NOMO-1 treated with dmso at 0.1 percent for 144 hours (cell line): ENCODE data around the gene TAOK1.
A peak's percentile ranks its signal among the peaks of the same experiment; 100 is the strongest.

Experiments
- DNase-seq: peaks from one replicate; lab custom pipeline; 2025; ENCODE audit not compliant: unreplicated experiment; lab: John Stamatoyannopoulos, UW

TAOK1 gene

DNA sequence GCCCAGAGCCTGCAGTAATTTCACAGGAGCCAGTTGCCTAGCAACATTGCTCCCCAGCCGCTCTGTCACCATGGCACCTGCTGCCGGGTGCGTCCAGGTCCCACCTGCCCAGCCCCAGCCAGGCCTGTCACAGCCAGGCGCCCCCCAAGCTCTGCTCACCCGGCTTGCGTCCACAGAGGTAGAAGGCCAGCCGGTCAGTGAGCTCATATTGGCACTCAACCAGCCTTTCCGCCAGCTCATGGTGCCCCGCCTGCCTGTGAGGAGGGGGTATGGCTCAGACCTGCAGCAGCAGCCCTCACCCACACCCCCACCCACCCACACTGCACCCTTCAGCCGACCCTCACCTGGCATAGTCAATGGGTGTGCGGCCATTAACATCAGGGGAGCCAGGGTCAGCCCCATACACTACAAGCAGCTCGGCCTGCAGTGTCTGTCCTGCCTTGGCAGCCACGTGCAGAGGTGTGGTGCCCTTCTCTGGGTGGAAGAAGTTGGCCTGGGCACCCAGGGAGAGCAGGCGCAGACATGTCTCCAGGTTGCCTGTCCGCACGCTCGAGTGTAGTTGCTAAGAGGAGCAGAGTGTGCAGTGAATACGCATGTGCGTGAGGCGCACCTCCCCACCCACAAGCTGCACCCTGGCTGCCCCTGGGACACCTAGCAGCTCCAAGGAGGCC lies 191.6 kb downstream of the TAOK1 start:
- no peak for DNase-seq

DNA sequence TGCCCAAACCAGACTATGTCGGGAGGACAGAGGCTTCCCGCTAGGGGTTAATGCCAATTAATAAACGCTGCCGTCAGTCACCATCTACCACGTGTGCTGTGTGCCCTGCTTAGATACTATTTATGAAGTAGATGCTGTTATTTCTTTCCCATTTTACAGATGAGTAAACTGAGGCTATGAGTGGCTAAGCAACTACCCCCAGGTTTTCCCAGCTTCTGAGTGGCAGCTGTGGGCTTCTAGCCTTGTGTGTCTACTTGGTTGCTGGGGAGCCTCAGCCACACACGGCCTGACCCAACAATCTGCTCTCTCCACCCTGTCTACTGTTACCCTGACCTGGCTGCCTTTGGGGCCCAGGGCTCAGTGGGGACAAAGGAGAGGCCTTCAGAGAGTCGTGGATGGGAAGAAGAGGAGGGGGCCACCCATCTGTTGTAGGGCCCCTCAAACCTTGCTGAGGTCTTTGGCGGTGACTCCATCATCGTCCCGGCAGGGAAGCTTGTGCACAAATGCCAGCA lies 192.1 kb downstream of the TAOK1 start:
- DNase-seq = no peak

DNA sequence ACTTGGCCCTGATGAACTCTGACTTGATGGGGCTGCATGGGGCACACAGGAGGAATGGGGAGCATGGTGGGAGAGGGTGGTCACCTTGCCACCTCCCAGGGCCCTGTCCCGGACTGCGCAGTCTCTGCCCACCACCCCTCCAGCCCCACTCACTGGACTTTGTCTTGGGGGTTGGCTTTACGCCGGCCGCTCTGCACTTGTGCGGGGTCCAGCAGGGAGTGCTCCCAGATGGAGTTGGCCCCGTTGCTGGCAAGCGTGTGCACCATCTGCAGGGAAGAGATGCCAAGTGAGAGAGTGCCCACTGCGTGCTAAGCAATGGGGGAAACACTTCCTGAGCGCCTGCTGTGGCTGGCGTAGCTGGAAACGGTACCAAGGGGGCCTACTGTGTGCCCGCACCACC lies 192.6 kb downstream of the TAOK1 start:
- DNase-seq = no peak

DNA sequence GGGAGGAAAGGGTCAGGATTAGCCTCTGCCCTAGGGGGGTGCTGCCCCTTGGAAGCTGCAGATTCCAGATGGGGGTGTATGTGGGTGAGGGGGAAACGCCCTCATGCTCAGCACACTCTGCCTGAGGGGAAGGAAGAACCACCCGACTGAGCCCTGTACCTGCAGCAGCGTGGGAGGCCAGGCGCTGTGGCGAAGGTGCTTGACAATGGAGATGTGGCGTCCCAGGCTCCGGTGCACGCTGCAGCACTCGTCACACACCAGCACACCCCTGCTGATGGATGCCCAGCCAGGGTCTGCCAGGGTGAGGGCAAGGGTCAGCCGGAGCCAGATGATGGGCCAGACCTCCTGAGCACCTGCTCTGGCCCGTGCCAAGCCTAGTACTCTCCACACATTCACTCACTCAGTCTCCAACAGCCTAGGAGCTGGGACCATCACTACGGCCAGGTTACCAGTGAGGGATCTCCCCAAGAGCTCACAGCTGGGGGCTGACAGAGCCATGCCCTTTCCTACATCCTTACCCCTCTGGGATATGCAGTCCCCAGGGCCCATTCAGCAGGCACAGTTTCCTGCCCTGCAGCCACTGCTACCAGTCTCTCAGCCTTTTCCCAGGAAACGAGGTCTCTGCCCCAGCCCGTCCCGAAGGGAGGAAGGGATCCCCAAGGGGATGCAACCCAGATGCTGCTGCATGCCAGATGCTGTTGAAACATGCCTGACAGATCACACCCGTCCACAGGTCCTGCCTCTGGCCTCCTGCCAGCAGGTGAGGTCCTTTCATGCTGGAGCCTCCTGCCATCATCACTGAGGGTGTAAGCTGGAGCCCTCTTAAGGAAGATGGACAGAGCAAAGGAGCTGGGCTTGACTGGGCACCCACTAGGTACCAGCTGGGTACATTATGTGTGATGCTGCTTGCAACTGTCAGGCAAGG lies 193.4 kb downstream of the TAOK1 start:
- DNase-seq = no peak

DNA sequence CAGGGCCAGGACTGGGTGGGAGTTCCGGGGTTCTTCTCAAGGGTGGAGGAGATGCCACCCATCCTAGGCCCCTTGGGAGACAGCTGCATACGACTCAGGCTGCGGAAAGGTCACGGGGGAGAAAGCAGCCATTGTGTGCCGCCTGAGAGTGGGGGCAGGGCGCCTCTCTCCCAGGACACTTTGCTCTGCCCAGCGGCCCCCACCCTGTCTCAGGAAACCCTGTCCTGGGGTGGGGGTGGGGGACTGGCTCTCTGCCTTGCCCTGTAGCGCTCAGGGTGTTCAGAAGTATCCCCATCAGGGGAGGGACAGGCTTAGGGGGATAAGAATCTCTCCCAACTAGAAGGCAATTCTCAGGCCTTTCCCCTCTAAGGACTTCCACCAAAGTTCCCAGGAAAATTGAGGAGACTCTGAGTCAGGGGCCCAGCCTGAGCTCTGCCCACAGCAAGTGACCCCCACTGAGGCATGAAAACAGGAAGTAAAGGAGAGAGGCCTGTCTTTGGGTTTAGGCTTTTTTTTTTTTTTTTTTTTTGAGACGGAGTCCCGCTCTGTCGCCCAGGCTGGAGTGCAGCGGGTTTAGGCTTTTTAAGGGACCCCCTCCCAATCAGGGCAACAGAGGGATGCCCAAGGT lies 194.4 kb downstream of the TAOK1 start:
- DNase-seq = no peak

DNA sequence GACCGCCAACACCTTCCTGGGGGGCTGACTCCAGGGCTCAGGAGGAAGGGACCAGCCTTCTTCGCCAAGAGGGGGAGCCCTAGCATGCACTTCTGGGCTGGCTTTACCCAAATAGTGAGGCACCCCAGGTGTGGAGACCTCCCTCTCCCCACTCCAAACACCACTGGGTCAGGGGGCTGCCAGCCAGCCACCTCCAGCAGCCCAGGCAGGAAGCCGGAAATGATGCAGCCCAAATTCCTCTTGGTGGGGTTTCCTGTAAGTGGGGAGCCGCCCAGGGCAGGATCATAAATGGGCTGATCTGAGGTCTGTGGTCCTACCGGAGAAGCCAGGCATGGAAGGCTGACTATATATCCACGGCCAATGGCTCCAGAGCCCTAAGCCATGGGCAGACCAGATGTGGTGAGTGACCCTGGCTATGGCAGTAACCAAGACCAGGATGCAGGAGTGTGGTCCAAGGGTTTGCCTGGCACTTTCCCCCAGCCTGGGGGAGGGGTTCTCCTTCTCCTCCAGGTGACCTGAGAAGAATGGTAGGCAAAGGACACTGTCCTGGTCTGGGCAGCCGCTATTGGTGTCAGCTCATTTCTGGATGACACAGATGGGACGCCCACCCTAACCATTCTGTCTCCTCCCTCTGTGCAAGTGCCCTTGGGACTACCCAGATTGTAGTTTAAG lies 195.1 kb downstream of the TAOK1 start:
- no peak for DNase-seq

DNA sequence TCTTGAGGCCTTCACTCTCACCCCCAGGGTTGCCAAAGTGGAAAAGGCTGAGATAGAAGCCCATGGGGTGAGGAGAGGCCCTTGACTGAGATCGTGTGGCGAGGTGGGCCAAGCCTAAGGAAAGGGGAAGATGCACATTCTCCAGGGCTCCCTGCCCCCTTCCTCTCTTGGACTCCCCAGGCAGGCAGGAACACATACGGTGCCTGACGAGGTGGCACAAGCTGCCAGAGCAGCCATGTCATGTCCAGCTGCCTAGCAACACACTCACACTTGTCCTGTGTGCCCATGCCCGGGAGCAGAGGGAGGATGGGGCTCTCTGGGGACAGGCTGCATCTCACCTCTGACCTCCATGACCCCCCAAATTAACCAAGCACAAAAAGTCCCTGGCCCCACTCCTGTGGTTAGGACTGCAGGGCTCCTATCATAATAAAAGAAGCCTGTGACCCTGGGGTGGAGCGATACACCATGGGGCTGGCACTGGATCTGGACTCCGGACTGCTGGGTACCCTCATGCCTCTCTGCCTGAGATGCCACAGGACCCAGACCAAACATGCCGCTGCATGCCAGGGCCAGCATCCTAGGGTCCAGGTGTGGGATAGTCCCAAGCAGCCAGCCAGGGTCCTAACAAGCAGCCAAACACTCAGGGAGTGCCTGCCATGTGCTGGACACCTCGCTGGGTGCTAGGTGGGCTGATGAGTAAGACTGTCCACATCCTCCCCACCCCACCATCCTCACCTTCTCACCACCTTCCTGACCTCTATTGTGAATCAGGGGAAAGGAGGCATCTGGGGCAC lies 196.7 kb downstream of the TAOK1 start:
- DNase-seq = no peak

DNA sequence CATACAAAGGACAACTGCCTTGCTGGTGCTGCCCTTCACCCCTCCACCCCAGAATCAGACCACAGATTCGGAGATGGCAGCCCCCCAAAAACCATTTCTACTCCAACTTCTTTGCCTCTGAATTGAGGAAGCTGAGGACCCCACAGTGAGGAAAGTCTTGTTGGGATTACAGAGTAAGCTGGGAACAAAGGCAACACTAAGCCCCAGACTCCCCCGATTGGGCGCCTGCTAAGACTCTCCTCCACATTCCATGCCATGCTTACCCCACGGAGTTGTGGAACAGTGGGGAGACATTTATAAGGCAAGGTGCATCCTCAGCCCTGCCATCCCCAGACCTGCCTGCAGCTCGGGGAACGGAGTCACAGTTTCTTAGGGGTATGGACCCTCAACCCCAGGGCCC lies 197.4 kb downstream of the TAOK1 start:
- no peak for DNase-seq

DNA sequence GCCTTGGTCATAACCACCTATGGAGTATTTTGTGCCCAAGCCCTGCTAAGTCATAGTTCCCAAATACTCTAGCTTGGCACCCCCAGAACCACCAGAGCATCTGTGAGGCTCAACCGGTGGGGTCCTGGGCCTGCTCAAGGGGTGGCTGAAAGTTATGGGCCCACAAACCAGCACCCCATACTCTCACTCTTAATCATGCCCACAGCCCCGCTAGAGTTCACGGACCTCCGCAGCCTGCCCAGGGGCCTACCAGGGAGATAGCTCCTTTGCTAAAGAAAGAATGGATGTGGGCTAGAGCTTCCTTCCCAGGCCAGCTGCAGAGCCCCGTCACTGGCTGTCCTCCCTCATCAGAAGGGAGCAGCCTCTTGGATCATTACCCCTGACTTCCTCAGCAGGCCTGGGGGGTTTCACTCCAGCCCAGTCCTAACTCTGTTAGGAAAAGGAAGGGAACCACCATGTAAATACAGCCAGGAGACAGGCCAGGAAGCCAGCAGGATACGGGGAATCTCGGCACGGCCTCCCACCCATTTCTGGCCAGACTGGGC lies 197.9 kb downstream of the TAOK1 start:
- no peak for DNase-seq

DNA sequence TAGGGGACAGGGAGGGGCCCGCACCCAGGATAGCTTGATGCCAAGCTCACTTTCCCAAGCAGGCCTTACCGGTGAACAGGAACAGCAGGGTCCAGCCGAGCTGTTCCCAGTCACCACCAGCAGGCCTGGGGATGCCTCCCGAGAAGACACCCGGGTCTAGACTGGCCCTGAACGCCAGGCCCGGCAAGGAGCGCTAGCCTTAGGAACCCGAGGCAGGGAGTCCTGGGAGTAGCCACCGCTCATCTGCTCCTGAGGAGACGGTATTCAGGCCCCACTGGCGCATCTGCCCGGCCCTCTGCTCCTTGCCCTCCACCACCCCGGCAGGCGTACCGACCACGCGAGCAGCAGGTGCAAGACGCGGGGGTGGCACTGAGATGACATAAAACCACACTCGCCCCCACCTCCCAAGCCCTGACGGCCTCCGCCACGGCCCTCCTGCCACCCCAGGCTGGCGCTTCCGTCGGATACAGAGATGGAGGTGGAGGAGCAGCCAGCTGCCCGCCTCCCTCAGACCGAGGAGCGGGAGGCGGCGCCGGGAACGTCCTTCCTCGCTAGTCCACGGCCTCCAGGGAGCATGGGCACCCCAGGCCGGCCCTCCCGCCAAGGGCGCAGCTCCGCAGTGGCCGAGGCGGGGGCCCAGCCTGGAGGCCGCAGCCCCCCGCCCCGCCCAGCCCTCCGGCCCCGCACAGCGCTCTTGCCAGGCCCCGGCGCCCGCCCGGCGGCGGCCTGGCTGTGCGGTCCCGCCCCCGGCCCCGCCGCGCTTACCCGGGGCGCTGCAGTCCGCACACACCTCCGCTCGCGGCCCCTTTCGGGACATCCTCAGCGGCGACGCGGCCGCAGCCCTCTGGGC lies 198.6 kb downstream of the TAOK1 start:
- DNase-seq = no peak

DNA sequence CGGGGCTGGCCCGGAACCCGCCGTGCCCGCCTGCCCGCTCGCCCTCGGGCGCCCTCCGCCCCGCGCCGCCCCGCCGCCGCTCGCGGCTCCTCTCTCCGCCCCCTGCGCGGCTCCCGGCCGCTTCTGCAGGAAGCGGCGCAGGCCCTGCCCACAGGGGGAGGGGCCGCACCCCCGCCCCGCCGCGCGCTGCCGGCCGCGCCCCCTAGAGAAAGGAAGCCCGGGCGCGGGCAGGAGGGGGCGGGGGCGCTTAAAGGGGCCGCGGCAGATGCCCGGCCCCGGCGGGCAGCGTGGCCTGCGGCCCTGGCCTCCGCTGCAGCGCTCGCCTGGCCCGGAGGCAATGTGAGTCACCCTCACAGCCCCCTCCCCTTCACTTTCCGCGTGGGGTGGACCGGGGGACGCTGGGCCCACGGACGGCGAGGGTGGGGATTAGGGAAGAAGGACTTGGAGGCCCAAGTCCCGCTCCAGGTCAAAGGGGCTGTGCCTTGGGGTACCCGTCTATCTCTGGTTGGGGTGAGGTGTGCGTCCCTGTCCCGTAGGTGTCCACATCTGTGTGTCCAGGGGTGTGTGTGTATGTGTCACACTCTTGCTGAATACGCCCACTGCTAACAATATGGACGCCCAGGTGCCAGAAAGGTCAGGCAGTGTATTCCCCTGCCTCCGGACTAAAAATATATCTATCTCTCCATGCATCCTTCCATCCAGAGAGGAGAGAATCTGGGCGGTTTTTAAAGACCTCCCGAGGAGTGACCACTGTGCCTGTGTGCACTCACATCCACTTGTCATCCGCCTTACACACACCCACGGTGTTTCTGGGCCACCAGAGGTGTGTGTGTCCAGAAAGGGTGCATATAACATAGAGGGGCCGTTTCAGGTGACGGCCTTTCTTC lies 199.6 kb downstream of the TAOK1 start, which contains the start of gene GIT1:
Gene GIT1, minus strand, starts transcription at position 125 of the 887 bp plus-strand sequence. CDS start 270 bp downstream, outside the sequence.
- DNase-seq = peak; percentile 87

DNA sequence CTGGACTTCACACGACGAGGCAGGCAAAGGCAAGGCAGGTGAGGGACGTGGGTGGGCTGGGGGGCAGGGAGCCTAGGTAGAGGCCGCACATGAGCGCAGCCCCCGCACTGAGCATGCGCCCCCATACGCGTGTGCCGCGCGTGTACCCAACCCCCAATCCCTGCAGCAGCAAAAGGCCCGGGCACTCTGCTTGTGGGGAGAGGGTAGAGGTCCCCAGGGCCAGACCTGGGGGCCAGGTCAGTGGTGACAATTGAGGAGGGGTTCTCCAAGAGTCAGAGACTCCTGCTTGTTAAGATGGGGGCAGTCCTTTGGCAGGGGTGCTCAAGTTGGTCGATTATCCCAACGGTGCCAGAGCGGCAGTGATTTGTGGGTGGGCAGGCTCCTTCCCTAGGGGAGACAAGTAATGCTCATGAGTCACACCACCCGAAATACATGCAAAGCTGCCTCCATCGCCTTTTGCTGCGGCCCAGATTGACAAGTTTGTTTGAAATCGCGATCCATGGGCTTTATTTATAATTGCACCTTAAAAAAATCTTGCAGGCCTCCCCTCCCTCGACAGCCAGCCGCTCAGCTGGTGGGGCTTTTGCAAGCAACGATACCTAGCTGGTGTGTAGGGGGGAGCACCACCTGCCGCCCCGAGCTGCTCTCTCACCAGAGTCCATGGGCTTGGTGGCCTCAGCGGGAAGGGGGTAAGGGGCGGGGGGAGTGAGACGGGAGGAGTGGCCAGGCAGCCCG lies 200.4 kb downstream of the TAOK1 start:
- DNase-seq = no peak

DNA sequence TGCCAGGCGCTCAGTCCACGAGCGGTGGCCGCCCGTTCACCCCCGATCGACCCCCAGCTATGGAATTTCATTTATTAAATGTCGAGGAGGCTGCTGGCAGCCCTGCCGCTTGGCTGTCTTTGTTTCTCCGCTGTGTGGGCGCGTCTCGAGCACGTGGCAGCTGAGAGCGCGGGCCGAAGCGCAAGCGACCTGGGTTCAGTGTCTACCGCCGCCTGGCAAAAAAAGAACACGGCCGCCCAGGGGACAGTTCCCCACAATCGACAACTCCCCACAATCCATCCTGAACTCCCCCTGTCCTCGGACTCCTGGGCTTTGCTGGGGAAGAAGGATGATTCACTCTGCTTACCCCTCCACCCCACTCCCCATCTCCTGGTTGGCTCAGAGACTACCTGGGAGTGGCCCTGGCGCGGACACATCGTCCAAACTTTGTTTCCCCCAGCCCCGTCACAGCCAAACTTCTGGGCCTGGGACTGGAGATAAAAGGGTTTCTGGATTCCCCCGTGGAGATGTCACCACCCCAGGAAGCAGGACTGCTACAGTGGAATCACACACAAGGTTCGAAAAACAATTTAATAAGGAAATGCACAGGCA lies 201.1 kb downstream of the TAOK1 start:
- no peak for DNase-seq

DNA sequence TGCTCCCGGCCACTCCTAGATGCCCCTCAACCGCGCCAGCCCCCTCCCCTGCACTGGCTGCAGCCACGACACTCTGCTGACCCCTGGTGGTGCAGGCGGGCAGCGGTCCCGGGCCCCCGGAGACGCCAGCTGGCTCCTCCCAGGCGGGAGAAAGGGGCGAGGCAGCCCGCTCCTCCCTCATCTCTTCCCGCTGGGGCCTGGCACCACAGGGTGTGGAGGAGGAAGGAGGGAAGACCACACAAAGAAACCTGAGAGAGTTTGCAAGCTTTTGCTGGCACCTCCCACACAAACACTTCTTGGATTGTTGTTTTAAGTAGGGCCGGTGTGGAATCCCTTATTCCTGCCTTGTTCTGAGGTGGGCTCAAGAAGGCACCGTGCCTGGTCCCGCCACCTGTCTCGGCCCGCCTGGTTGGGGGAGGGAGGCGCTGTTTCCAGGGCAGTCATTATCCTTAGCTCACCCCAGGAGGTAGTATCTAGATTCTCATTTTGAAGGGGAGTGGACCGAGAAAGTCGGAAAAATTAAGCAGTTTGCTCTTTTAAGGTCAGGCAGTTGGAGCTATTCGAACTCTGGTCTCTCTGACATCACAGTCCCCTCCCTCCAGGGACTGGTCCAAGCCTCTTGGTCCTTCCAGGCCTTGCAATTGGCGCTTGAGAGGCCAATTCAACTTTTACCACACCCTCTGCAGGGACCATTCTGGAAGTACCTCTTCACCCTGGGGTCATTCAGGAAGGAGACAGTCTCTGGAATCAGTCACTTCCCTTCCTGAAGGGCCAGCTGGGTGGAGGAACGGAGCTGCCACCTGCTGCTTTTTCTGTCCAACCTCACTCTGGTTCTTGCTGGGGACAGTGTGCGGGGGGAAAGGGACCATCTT lies 201.8 kb downstream of the TAOK1 start:
- peak; percentile 57 for DNase-seq

DNA sequence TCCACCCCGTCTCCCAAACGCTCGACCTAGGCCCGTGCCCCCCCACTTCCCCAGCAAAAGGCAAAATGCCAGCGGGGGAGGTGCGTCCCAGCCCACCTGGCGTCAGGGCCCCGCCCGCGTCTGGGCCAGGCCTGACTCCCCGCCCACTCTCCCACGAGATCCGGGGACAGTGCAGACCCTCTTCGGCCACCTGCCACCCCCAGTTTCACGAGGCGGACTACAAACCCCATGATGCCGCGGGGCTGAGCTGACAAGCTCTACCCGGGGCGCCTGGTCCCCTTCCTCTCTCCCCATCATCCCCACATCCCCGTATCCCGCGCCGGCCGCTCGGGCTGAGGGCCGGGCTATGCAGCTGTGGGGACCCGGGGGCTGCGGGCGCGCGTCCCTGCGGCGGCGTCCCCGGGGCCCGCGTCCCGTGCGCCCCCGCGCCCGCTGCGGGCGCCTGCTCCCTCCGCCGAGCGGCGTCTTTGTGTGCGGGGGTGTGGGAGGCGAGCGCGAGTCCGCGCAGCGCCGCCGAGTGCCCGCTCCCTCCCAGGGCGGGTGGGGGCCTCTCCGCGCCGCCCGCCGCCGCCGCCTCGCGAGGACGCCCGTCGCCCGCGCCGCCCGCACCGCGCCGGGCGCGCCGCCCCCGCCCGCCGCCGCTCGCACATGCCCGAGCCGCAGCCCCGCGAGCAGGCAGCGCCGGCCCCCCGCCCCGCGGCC lies 202.8 kb downstream of the TAOK1 start, which contains the start of gene ANKRD13B:
Gene ANKRD13B, plus strand, starts transcription at position 283 of the 702 bp plus-strand sequence. CDS start 490 bp downstream, outside the sequence.
- no peak for DNase-seq
